Motor neuron (in vitro differentiated cells): ENCODE measurements around the gene FDPS. TPM values are rescaled to one million over a fixed set of nuclear protein-coding genes. Genes with fewer than 3 reads are reported as not detected.

ENCODE experiments used
- ATAC-seq, 8 experiments: fragments of 200-7000 bp; cut with Tn5 transposase; replicated peaks in 6 of 8; 2 replicates each; pipeline ENCODE4 v1.8.0; 2021; ENCODE audit warnings: mild to moderate bottlenecking in 8 of 8, moderate library complexity in 8 of 8
- H3K27ac ChIP-seq, 2 donors: fragments of 250-450 bp; sonication (Bioruptor Pico); 2 replicates each; pipeline ENCODE4 v1.9.0; 2021; ENCODE audit warnings: antibody characterized with exemption in 2 of 2, mild to moderate bottlenecking in 2 of 2, moderate library complexity in 1 of 2
- H3K4me1 ChIP-seq, 2 donors: fragments of 250-450 bp; sonication (Bioruptor Pico); replicated peaks in 1 of 2; 2 replicates each; pipeline ENCODE4 v1.6.1; 2021; ENCODE audit warnings: antibody characterized with exemption in 2 of 2, mild to moderate bottlenecking in 2 of 2, moderate library complexity in 1 of 2
- H3K4me3 ChIP-seq, 5 donors: fragments of 250-450 bp; sonication (Bioruptor Pico); 2 replicates each; pipeline ENCODE4 v1.9.0; 2021; ENCODE audit warnings: antibody characterized with exemption in 5 of 5, mild to moderate bottlenecking in 5 of 5, moderate library complexity in 4 of 5
- WGBS, 10 experiments: fragments of 450-650 bp; shearing (Covaris generic); methylation state at CpG; one replicate each; pipeline ENCODE4 v1.0.0; 2022; 5-methylcytosine and 5-hydroxymethylcytosine counted together
- in situ Hi-C, 9 experiments: fragments of 400-800 bp; cut with MboI; loops; one replicate each; pipeline ENCODE4 v1.15.0; 2021; ENCODE audit warnings: low sequenced_read_pairs in 9 of 9, low pct_unique_long_range_greater_than_20kb in 2 of 9; ENCODE audit not compliant: unreplicated experiment in 9 of 9
- total RNA-seq, 8 experiments: library from RNA; unstranded; fragments of 300-600 nt; gene quantifications; 2 replicates each; pipeline versions ENCODE4 v1.2.3 to v1.2.4, GENCODE V29; 2022

FDPS gene
- total RNA-seq, 8 experiments from 2014 or later, result 93.5 to 448 (median 218) TPM

GRCh38 chr1:155294520-155295182 is 14.0 kb upstream of the FDPS start:
- ATAC-seq, result peak in 2 of 8 experiments; percentile 13 to 19
- Histone ChIP-seq H3K4me3 (no peak overlapping the region), H3K4me1 (peaks cover 18 to 23% of the 10 kb centered on the region in 2 donors), H3K27ac (no peak overlapping the region)
- in situ Hi-C loops, result no loop called here
- WGBS, 10 experiments, result 42 to 88% (median 58%) methylated on average over 10 to 32 of the region's 46 CpGs; no CpG with 5 or more reads in 4 of the 10 experiments

- peak in 5 of 8 experiments; percentile 9 to 71 (median 59) for ATAC-seq
- WGBS, 10 experiments, result 8 to 28% (median 18%) methylated on average over 8 to 16 of the region's 47 CpGs; no CpG with 5 or more reads in 6 of the 10 experiments
Measured at GRCh38 chr1:155295183-155295941, 13.3 kb upstream of the FDPS start.

GRCh38 chr1:155295942-155296267 is 12.8 kb upstream of the FDPS start:
- 50 to 100% (median 90%) methylated on average over 1 to 6 of the region's 7 CpGs; no CpG with 5 or more reads in 3 of the 10 experiments for WGBS, 10 experiments
- H3K4me3 ChIP-seq, result no peak overlapping the region
- H3K4me1 ChIP-seq, result peaks cover 18 to 23% of the 10 kb centered on the region in 2 donors
- in situ Hi-C loops, result no loop called here
- no peak for ATAC-seq
- H3K27ac ChIP-seq, result no peak overlapping the region

More at GRCh38 chr1:155295183-155295941, 13.3 kb upstream of the FDPS start:
- H3K27ac ChIP-seq, result no peak overlapping the region
- H3K4me1 ChIP-seq, result peaks cover 18 to 23% of the 10 kb centered on the region in 2 donors
- H3K4me3 ChIP-seq, result no peak overlapping the region
- in situ Hi-C loops, result no loop called here

DNA sequence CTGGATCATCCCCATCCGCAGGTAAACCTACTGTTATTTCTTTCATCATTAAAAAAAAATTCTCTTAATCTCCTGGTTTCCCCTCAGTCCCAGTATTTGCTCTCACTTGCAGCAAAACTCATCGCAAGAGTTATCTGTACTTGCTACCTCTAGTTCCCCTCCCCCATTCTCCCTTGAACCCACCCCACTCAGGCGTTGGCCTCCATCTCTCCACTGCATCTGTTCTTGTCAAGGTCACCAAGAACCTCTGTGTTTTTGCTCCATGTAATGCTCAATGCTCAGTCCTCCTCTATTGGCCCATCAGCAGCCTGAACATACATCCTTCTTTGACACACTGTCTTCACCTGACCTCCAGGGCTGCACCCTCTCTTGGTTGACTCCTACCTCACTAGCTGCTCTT is 12.0 kb upstream of the FDPS start:
- H3K4me1 ChIP-seq, result peaks cover 18 to 23% of the 10 kb centered on the region in 2 donors
- no peak overlapping the region for H3K4me3 ChIP-seq
- no peak for ATAC-seq
- WGBS, 10 experiments, result 86 to 100% (median 97%) methylated on average over 1 to 3 of the region's 3 CpGs; no CpG with 5 or more reads in 4 of the 10 experiments
- H3K27ac ChIP-seq, result peak overlapping the region; percentile 62 to 73
- in situ Hi-C loops, result no loop called here

GRCh38 chr1:155297384-155297783 is 11.3 kb upstream of the FDPS start:
- peaks cover 18 to 23% of the 10 kb centered on the region in 2 donors for H3K4me1 ChIP-seq
- in situ Hi-C loops, result no loop called here
- H3K27ac ChIP-seq, result peak overlapping the region; percentile 62 to 73
- WGBS, 10 experiments, result 0 to 82% (median 61%) methylated on average over 1 to 7 of the region's 7 CpGs
- H3K4me3 ChIP-seq, result no peak overlapping the region
- peak in 5 of 8 experiments; percentile 66 to 90 (median 87) for ATAC-seq

DNA sequence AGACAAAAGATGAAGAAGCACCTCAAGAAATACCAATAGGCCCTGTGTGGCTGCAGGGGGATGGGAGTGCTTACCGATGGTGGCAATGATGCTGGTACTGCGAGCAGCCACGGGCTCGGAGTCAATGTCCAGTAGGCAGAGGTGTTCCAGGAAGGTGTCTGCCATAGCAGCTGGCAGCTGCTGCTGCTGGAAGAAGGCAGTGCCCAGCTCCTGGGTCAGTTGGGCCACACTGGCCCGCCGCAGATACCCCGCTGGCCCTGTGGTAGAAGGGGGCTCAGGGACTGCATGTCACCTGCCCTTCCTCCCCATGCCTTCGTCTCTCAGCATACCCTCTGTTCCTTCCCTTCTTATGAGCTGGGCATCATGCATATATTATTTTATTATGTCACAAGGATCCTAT is 8.6 kb upstream of the FDPS start:
- no peak for ATAC-seq
- peaks cover 18 to 23% of the 10 kb centered on the region in 2 donors for H3K4me1 ChIP-seq
- 80 to 93% (median 90%) methylated on average over 1 to 8 of the region's 8 CpGs; no CpG with 5 or more reads in 3 of the 10 experiments for WGBS, 10 experiments
- no peak overlapping the region for H3K27ac ChIP-seq
- in situ Hi-C loops, result no loop called here
- H3K4me3 ChIP-seq, result no peak overlapping the region

- in situ Hi-C loops, result no loop called here
- H3K4me1 ChIP-seq, result peaks cover 18 to 23% of the 10 kb centered on the region in 2 donors
- WGBS, 10 experiments, result 42 to 100% (median 83%) methylated on average over 2 to 8 of the region's 9 CpGs; no CpG with 5 or more reads in 2 of the 10 experiments
- ATAC-seq, result no peak
- no peak overlapping the region for H3K27ac ChIP-seq
- no peak overlapping the region for H3K4me3 ChIP-seq
Measured at GRCh38 chr1:155300553-155301329, 7.9 kb upstream of the FDPS start.

DNA sequence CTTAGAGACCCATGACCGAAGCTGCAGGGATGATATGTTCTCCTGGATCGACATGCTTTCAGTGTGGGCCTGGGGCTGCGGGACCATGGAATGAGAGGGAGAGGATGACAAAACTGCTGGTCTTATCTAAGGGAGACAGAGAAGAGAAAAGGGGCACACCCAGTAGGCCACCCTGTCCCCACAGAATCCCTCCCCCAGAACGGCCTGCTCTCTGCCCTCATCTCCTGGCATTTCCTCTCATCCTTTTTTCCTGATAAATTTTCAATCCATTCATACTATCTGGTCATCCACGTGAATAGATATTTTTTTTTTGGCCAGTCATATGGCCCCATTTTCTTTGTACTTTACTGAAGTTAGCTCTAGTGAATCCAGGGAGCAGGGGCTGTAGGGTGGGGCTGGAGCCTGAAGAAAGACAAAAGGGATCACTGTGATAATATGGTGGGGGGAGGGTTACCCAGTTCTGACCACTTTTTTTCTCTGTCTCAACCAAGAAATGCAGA is 7.3 kb upstream of the FDPS start, which contains the start of gene PKLR:
Gene PKLR (minus strand): TSS at position 97 of the 500 bp plus-strand sequence. CDS start 43 bp downstream, at position 54.
- in situ Hi-C loops, result no loop called here
- no peak for ATAC-seq
- 0 to 94% (median 77%) methylated on average over 1 to 5 of the region's 5 CpGs; no CpG with 5 or more reads in 2 of the 10 experiments for WGBS, 10 experiments

GRCh38 chr1:155304558-155305063 is 4.1 kb upstream of the FDPS start:
- 53 to 100% (median 89%) methylated on average over 2 to 10 of the region's 11 CpGs for WGBS, 10 experiments
- in situ Hi-C loops, result no loop called here

More for the DNA sequence above, 7.3 kb upstream of the FDPS start, which contains the start of gene PKLR:
- Histone ChIP-seq H3K27ac (no peak within 1 kb of the TSS), H3K4me3 (no peak within 1 kb of the TSS), H3K4me1 (peaks cover 18 to 21% of the 10 kb centered on the region in 2 donors)

DNA sequence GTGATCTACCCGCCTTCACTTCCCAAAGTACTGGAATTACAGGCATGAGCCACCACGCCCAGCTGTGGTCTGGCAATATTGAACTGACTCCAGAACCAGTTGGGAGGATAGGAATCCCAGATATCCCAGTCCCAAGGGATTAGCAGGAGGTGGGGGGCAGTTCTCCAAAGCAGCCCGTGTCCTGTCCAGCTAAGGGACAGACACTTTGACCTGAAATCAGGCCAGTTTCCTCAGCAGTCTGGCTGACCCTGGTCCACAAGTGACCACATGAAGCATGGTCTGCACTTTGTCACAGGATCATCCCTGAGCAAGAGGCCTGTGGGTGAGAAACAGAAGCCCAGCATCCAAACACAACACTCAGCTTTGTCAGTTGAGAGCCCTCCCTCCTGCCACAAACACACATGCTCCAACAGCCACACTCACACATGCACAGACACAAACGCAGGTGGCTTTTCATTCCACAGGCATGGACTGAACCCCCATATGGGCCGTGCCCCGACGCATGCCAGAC is 2.7 kb upstream of the FDPS start:
- in situ Hi-C loops, result no loop called here
- no peak overlapping the region for H3K27ac ChIP-seq
- WGBS, 10 experiments, result 60 to 90% (median 74%) methylated on average over 2 to 6 of the region's 7 CpGs; no CpG with 5 or more reads in 4 of the 10 experiments
- ATAC-seq, result no peak
- no peak overlapping the region for H3K4me3 ChIP-seq
- H3K4me1 ChIP-seq, result peaks cover 16 to 21% of the 10 kb centered on the region in 2 donors

More at GRCh38 chr1:155304558-155305063, 4.1 kb upstream of the FDPS start:
- H3K27ac ChIP-seq, result no peak overlapping the region
- no peak for ATAC-seq
- H3K4me1 ChIP-seq, result peaks cover 9 to 11% of the 10 kb centered on the region in 2 donors
- no peak overlapping the region for H3K4me3 ChIP-seq

GRCh38 chr1:155307247-155307740 is 1.4 kb upstream of the FDPS start:
- Histone ChIP-seq H3K4me1 (peaks cover 16 to 21% of the 10 kb centered on the region in 2 donors), H3K4me3 (no peak overlapping the region), H3K27ac (peak overlapping the region in 1 of 2 donors; percentile 75)
- in situ Hi-C loops, result no loop called here
- no peak for ATAC-seq
- WGBS, 10 experiments, result 0 to 100% (median 83%) methylated on average over 1 to 6 of the region's 6 CpGs; no CpG with 5 or more reads in 3 of the 10 experiments
